RKO (cell line): ENCODE measurements around the gene ITIH4.
A peak's percentile ranks its signal among the peaks of the same experiment; 100 is the strongest.

Experiments used
- DNase-seq: peaks from one replicate; pipeline ENCODE4 v3.0.0-alpha.2; 2016; ENCODE audit warnings: low spot score

Gene ITIH4

GRCh38 chr3:52848617-52849016, 18.1 kb upstream of the ITIH4 start:
- DNase-seq: peak; percentile 55

GRCh38 chr3:52847726-52848125, 17.3 kb upstream of the ITIH4 start:
- DNase-seq: no peak

GRCh38 chr3:52847241-52847640, 16.8 kb upstream of the ITIH4 start:
- DNase-seq: no peak

- no peak for DNase-seq
Observed at GRCh38 chr3:52846432-52846965, 16.0 kb upstream of the ITIH4 start.

GRCh38 chr3:52845691-52846431, 15.4 kb upstream of the ITIH4 start:
- DNase-seq: no peak

DNA sequence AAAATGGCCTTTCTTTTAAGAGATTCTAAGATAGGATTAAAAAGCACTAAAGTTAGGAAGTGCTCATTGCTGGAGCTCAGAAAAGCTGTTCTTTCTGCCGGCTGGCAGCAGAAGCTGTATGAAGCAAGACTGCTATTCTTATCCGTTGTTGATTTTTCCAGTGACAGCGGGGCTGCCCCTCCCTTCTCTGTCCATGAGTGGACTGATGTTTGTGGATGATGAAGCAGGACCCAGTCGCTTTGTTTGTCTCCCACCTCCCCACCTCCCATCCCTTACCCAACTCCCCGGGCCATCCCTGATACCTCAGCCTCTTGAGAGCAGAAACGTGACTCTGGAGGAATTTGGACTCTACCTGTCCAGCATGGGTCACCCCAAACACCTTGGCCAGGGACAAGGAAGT, 14.7 kb upstream of the ITIH4 start:
- no peak for DNase-seq

- DNase-seq: no peak
Observed at GRCh38 chr3:52844290-52844975, 14.0 kb upstream of the ITIH4 start.

DNA sequence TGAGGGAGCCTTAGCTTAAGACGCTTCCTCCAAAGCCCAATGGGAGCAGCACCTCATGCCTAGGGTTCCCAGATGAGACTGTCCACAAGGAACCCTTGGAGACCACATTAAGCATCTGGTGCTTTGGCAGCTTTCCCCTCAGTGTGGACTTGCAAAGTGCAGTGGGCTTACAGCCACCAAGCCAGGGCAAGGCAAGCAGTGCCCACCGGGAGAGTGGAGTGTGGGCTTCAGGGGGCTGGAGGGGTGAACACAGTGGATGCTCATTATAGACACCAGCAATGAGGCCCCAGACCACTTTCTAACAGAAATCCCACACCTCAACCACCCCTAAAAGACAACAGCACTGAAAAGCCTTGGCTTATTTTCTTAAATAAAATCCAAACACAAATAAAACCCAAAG, 13.4 kb upstream of the ITIH4 start:
- no peak for DNase-seq

- no peak for DNase-seq
Observed at GRCh38 chr3:52843108-52843865, 12.8 kb upstream of the ITIH4 start.

GRCh38 chr3:52842424-52842823, 12.0 kb upstream of the ITIH4 start:
- DNase-seq: no peak

- no peak for DNase-seq
Observed at GRCh38 chr3:52841981-52842340, 11.5 kb upstream of the ITIH4 start.

GRCh38 chr3:52841211-52841980, 10.9 kb upstream of the ITIH4 start:
- no peak for DNase-seq

DNA sequence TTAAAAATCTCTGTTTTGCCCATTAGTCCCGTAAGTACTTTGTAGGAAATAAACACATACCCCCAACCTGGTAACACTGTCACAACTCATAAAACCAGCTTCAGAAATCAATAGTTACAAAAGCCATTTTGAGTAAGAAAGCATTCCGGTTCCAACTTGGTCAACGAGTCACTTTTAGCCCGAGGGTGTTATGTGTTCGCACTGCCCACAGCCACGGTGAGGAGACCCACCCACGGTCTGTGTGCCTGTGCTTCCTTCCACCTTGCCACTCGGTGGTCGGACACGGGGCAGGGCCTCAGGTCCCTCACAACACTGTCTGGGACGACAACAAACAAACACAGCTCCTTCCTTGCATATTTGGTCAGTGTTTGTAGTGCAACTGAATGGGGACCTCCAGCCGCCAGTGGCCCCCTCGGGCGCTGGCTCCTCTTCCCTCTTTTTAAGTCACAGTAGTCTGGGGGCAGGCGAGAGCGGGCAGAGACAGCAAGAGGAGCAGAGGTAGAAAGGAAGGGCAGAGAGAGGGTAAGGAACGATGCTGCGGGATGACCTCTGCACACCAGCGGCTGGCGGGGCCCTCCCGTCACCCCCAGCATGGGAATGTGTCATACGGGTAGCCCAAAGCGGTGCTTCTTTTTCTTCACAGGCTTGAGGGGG, 9.5 kb upstream of the ITIH4 start:
- DNase-seq: no peak

DNA sequence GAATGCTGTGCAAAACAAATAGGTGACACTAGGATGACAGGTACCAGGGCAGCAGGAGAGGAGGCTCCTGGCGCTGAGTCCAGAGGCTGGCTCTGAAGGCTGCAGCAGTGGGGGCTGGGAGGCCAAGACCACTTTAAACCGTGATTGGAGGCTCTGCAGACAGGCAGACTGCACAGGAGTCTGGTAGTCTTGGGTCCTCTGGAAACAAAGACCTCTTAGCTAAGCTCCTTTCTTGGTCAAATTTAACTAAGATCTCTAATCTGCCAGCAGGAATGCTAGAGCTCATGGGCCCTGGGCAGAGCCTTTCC, 8.8 kb upstream of the ITIH4 start:
- DNase-seq: no peak

GRCh38 chr3:52838561-52839267, 8.2 kb upstream of the ITIH4 start:
- no peak for DNase-seq

GRCh38 chr3:52836986-52837385, 6.5 kb upstream of the ITIH4 start:
- DNase-seq: no peak

GRCh38 chr3:52836471-52836845, 6.0 kb upstream of the ITIH4 start:
- no peak for DNase-seq

DNA sequence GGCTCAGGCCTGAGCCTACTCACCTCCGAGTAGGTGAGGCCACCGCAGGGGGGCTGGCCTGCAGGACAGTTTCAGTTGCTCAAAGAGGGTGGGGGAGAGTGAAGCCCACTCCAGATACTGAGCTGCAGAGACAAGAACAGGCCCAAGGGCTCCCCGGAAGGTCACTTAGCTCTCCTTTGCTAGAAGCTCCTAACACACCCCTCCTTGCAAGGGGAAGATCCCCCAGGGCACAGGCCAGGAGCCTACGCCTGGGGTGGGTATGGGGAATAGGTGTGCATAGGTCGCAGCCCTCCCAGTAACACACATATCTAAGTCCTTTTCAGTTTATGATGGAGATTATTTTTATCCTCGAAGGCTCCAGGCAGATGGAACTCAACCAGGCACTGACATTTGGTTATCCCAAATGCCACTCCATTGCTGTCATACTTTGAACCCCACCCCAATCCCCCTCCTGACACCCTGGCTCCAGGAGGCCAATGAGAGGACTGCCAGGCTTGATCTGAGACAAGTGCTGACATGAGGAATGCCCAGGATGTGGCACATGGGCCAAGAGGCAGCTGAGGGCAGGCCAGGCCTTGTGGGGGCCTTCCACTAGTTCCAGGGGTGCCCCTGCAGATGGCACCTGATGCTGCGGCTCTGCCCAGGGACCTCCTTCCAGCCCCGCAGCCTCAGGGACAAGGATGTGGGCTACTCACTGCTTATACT, 5.4 kb upstream of the ITIH4 start:
- no peak for DNase-seq

GRCh38 chr3:52834871-52835501, 4.5 kb upstream of the ITIH4 start, which contains the start of gene MUSTN1:
MUSTN1 (minus strand) TSS chr3:52835019; CDS start chr3:52834948, 71 bp downstream.
- no peak for DNase-seq

- DNase-seq: no peak
Observed at GRCh38 chr3:52833202-52833601, 2.7 kb upstream of the ITIH4 start.
